SK-N-SH treated with all-trans-retinoic acid at 6 μM for 48 hours (cell line): ENCODE data around the gene PTCH1.

Experiments
- ARNTL ChIP-seq: fragments of 450-650 bp; formaldehyde crosslinking; IDR thresholded peaks from 2 replicates; pipeline ENCODE4 v1.5.0; 2020; ENCODE audit warnings: low read depth, mild to moderate bottlenecking, moderate library complexity, borderline replicate concordance
- BACH2 ChIP-seq: fragments of 250-450 bp; sonication (Bioruptor Pico); IDR thresholded peaks from 2 replicates; pipeline ENCODE4 v1.9.0; 2021; ENCODE audit warnings: mild to moderate bottlenecking, borderline replicate concordance
- CREB5 ChIP-seq: fragments of 250-450 bp; sonication (Bioruptor Pico); IDR thresholded peaks from 2 replicates; pipeline ENCODE4 v1.5.1; 2020; ENCODE audit warnings: low read depth, mild to moderate bottlenecking, moderate library complexity
- ISL1 ChIP-seq: fragments of 250-450 bp; sonication (Bioruptor Pico); IDR thresholded peaks from 2 replicates; pipeline ENCODE4 v2.1.2; 2022; ENCODE audit warnings: mild to moderate bottlenecking, moderate library complexity
- OSR1 ChIP-seq: fragments of 250-450 bp; sonication (Bioruptor Pico); IDR thresholded peaks from 2 replicates; pipeline ENCODE4 v1.8.0; 2022; ENCODE audit warnings: moderate library complexity, mild to moderate bottlenecking, inconsistent platforms
- RARB ChIP-seq: fragments of 250-450 bp; sonication (Bioruptor Pico); IDR thresholded peaks from 2 replicates; pipeline ENCODE4 v1.8.0; 2021; ENCODE audit warnings: mild to moderate bottlenecking, moderate library complexity
- SNAI2 ChIP-seq: fragments of 250-450 bp; sonication (Bioruptor Pico); IDR thresholded peaks from 2 replicates; pipeline ENCODE4 v1.5.0; 2020; ENCODE audit warnings: mild to moderate bottlenecking, moderate library complexity
- ZFP3 ChIP-seq: fragments of 250-450 bp; sonication (Bioruptor Pico); IDR thresholded peaks from 2 replicates; pipeline ENCODE4 v1.5.0; 2020; ENCODE audit warnings: mild to moderate bottlenecking, moderate library complexity
- ZFP30 ChIP-seq: fragments of 450-650 bp; formaldehyde crosslinking; IDR thresholded peaks from 2 replicates; pipeline ENCODE4 v1.5.0; 2022; ENCODE audit warnings: mild to moderate bottlenecking, moderate library complexity
- ZNF70 ChIP-seq: fragments of 450-650 bp; formaldehyde crosslinking; IDR thresholded peaks from 2 replicates; pipeline ENCODE4 v1.5.0; 2020; ENCODE audit warnings: mild to moderate bottlenecking, moderate library complexity
- TF ChIP-seq, protein P1 (sequence below): fragments of 250-450 bp; sonication (Bioruptor Pico); IDR thresholded peaks from 2 replicates; pipeline ENCODE4 v1.8.0; 2020; ENCODE audit warnings: mild to moderate bottlenecking, moderate library complexity, borderline replicate concordance
- TF ChIP-seq, protein P2 (sequence below): fragments of 250-450 bp; sonication (Bioruptor Pico); IDR thresholded peaks from 2 replicates; pipeline ENCODE4 v1.8.0; 2021; ENCODE audit warnings: low read depth, mild to moderate bottlenecking, moderate library complexity, borderline replicate concordance
- TF ChIP-seq, protein P3 (sequence below): fragments of 250-450 bp; sonication (Bioruptor Pico); IDR thresholded peaks from 2 replicates; pipeline ENCODE4 v1.5.0; 2020; ENCODE audit warnings: mild to moderate bottlenecking, moderate library complexity

GRCh38 chr9:95482621-95483020 lies 34.1 kb downstream of the PTCH1 start:
- TF ChIP-seq, protein P1, sequence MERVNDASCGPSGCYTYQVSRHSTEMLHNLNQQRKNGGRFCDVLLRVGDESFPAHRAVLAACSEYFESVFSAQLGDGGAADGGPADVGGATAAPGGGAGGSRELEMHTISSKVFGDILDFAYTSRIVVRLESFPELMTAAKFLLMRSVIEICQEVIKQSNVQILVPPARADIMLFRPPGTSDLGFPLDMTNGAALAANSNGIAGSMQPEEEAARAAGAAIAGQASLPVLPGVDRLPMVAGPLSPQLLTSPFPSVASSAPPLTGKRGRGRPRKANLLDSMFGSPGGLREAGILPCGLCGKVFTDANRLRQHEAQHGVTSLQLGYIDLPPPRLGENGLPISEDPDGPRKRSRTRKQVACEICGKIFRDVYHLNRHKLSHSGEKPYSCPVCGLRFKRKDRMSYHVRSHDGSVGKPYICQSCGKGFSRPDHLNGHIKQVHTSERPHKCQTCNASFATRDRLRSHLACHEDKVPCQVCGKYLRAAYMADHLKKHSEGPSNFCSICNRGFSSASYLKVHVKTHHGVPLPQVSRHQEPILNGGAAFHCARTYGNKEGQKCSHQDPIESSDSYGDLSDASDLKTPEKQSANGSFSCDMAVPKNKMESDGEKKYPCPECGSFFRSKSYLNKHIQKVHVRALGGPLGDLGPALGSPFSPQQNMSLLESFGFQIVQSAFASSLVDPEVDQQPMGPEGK = no peak
- TF ChIP-seq ARNTL (CRISPR knock-in tag) (no peak), RARB (CRISPR knock-in tag) (no peak), ZFP3 (CRISPR knock-in tag) (no peak), CREB5 (CRISPR knock-in tag) (no peak), ISL1 (no peak), BACH2 (no peak), OSR1 (CRISPR knock-in tag) (no peak), SNAI2 (CRISPR knock-in tag) (no peak), ZNF70 (CRISPR knock-in tag) (no peak), ZFP30 (CRISPR knock-in tag) (no peak)
- TF ChIP-seq, protein P2, sequence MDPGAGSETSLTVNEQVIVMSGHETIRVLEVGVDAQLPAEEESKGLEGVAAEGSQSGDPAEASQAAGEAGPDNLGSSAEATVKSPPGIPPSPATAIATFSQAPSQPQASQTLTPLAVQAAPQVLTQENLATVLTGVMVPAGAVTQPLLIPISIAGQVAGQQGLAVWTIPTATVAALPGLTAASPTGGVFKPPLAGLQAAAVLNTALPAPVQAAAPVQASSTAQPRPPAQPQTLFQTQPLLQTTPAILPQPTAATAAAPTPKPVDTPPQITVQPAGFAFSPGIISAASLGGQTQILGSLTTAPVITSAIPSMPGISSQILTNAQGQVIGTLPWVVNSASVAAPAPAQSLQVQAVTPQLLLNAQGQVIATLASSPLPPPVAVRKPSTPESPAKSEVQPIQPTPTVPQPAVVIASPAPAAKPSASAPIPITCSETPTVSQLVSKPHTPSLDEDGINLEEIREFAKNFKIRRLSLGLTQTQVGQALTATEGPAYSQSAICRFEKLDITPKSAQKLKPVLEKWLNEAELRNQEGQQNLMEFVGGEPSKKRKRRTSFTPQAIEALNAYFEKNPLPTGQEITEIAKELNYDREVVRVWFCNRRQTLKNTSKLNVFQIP (CRISPR knock-in tag) = no peak
- TF ChIP-seq, protein P3, sequence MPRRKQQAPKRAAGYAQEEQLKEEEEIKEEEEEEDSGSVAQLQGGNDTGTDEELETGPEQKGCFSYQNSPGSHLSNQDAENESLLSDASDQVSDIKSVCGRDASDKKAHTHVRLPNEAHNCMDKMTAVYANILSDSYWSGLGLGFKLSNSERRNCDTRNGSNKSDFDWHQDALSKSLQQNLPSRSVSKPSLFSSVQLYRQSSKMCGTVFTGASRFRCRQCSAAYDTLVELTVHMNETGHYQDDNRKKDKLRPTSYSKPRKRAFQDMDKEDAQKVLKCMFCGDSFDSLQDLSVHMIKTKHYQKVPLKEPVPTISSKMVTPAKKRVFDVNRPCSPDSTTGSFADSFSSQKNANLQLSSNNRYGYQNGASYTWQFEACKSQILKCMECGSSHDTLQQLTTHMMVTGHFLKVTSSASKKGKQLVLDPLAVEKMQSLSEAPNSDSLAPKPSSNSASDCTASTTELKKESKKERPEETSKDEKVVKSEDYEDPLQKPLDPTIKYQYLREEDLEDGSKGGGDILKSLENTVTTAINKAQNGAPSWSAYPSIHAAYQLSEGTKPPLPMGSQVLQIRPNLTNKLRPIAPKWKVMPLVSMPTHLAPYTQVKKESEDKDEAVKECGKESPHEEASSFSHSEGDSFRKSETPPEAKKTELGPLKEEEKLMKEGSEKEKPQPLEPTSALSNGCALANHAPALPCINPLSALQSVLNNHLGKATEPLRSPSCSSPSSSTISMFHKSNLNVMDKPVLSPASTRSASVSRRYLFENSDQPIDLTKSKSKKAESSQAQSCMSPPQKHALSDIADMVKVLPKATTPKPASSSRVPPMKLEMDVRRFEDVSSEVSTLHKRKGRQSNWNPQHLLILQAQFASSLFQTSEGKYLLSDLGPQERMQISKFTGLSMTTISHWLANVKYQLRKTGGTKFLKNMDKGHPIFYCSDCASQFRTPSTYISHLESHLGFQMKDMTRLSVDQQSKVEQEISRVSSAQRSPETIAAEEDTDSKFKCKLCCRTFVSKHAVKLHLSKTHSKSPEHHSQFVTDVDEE = no peak
